Activated CD8-positive, alpha-beta memory T cell treated with anti-CD3 and anti-CD28 coated beads, Interleukin-2, amount 50 U/mL, for 4 hours (primary cell): ENCODE results near the gene MEF2D.

Experiments
- DNase-seq: peaks from one replicate; pipeline ENCODE4 v3.0.0-alpha.2; 2020

The MEF2D gene

GRCh38 chr1:156421939-156422601 is 78.5 kb downstream of the MEF2D start:
- no peak for DNase-seq

DNA sequence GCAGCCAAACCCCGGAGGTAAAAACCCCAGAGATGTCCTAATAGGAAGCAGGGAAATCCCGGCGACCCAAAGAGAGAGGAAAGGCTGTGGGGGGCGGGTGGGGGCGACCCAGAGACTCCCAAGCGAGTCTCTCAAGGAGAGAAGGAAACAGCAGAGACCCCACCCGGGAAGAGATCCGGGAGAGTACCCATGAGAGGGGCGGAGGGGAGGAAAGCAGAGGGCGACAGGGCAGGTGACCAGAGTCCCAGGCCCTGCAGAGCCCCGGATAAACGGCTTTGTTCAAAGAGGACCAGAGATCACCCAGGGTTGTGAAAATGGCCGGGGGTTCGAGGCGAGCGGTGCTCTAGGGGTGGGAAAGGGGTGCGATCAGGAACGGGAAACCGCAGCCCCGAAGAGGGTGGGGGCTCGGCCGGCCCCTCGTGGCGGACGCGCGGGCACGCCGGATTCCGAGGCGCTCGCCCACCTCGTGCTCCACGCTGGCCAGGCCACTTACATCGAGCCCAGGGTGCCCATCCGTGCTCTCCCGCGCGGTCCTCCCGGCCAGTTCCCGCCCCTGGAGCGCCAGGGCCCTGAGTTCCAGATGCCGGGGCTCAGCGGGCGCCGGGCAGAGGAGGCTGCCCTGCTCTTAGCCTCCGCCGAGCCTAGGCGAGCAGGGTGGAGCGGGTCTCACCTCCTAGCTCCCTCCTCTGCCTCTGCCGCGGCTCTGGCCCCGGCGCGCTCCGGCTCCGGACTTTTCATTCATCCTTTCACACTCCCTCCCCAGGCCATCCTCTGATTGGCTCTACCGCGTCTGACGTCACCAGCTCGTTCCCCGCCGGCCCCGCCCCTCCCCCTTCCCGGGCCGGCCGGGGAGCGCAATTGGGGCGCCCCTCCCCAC is 79.3 kb downstream of the MEF2D start:
- DNase-seq: peak; percentile 64

DNA sequence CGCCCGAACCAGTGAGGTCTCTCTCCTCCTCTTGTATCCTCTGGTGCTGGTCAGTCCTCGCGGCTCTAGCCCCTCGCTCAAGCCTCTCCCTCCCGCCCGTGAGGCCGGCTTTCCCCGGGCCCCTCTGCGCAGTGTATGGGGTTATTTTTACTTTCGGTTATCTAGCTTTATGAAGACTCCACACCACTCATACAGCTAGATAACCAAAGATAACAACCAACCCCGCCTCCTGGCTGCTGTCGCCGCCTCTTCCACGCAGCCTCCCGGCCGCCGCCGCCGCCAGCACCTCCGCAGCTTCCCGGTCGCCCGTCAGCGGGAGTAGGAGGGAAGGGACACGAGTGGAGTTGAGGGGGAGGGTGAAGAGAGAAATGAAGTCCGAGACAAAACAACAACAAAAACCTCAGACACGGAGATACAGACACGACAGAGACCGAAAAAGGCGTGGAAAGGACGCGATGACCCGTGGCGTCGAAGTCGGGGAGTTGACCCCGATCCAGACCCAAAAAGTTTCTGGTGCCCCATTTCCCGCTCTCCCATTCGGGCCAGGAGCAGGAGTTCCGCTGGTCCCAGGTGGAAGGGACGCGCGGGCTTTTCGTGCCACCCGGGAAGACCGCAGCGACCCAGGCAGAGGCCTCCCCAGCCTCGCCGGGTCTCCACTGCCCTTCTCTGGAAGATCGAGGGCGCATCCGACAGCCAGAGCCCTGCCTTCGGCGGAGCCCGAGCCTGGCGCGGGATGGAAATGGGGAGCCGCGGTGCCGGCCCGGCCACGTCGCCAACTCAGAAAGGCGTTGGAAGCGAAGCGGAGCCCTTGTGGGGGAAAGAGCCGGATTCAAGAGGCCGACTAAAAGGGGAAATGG is 80.1 kb downstream of the MEF2D start:
- peak; percentile 54 for DNase-seq

DNA sequence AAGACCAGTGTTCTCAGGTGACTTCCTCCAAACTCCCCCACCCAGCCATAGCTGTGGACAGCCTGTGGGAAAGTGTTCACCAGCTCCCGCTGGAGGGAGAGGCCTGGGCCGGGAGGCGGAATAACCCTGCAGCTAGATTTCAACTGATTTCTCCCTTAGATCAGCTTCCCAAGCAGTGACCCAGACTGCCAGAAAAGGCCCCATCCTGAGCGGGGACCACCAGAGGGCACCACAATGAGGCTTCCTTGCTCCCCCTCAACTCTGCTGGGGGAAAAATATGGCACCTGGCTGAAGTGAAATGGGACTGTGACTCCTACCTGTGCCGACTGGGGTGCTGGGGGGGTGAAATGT is 80.7 kb downstream of the MEF2D start:
- DNase-seq: peak; percentile 66

GRCh38 chr1:156418416-156419070 is 82.0 kb downstream of the MEF2D start:
- DNase-seq: no peak

GRCh38 chr1:156417401-156418020 is 83.1 kb downstream of the MEF2D start:
- no peak for DNase-seq

GRCh38 chr1:156416993-156417392 is 83.6 kb downstream of the MEF2D start:
- no peak for DNase-seq

- no peak for DNase-seq
Observed at GRCh38 chr1:156414461-156415064, 86.0 kb downstream of the MEF2D start.
